AG09309 (cell line): Measurements from ENCODE around the gene CD93.

Source experiments
- DNase-seq: peaks from one replicate; pipeline ENCODE4 v3.0.0-alpha.2; 2010; ENCODE audit warnings: low read depth
- H3K4me3 ChIP-seq: 2 replicates; pipeline ENCODE4 v1.5.1; 2011; ENCODE audit warnings: mild to moderate bottlenecking, low read depth, low read length, moderate library complexity; ENCODE audit not compliant: control insufficient read depth
- CTCF ChIP-seq: IDR thresholded peaks from 2 replicates; pipeline ENCODE4 v1.5.1; 2011; ENCODE audit warnings: mild to moderate bottlenecking, low read depth, low read length, inconsistent platforms; ENCODE audit not compliant: insufficient read depth, control insufficient read depth; ENCODE audit errors: missing control alignments

The CD93 gene

GRCh38 chr20:23063581-23063980, 22.5 kb downstream of the CD93 start:
- H3K4me3 ChIP-seq = no peak overlapping the region
- DNase-seq = no peak

DNA sequence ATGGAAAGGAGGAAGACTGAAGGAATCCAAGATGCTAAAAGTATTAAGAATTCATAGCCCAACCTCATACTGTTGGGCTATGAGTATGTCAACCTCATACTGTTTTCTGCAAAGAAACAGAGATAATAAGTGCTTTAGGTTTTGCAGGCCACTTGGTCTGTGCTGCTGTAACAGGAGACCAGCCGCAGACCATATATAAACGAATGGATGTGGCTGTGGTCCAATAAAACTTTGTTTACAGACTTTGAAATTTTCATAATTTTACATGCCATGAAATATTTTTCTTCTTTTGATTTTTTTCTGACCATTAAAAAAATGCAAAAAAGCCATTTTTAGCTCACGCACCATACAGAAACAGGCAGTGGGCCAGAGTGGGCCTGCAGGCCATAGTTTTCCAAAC, 23.0 kb downstream of the CD93 start:
- no peak for DNase-seq
- TF ChIP-seq CTCF = no peak
- no peak overlapping the region for H3K4me3 ChIP-seq

More at GRCh38 chr20:23063581-23063980, 22.5 kb downstream of the CD93 start:
- TF ChIP-seq CTCF = no peak

GRCh38 chr20:23062632-23063031, 23.5 kb downstream of the CD93 start:
- DNase-seq = no peak
- H3K4me3 ChIP-seq = no peak overlapping the region

DNA sequence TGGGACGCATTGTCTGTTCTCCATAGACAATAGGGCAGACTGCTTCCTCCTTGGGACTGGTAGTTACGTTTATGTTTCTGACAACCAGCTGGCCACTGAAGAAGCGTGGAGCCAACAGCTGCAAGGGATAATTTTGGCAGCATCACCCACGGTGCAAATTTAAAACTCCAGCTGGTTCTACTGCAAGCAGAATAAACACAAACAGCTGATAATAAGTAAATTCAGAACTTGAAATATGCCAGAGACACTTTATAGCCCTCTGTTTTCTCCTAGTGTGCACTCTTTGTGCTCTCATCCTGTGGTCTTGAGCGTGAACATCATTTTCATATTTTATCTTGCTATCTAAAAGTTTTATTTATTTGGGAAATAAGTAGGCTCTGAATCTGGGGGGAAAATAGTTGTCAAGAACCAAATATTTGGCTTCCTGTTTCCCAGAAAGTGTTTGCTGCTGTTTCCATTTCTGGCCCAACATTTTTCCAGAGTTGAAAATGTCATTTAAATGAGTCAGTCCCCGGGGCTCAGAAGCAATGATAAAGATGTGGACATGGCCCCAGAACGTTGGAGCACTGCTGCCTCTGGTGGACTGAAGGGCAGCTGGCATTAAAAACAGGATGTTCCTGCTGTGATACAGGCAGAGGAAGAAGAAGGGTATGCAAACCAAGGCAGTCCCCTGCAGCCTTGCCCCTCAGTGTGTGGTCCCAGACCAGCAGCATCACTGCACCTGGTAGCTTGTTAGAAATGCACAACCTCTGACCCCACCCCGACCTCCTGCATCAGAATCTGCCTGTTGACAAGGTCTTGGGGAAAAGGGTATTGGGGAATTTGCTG, 24.2 kb downstream of the CD93 start:
- H3K4me3 ChIP-seq = no peak overlapping the region
- TF ChIP-seq CTCF = peak; percentile 68
- DNase-seq = peak; percentile 28

More at GRCh38 chr20:23062632-23063031, 23.5 kb downstream of the CD93 start:
- TF ChIP-seq CTCF = no peak

GRCh38 chr20:23061262-23061661, 24.9 kb downstream of the CD93 start:
- no peak for TF ChIP-seq CTCF
- no peak overlapping the region for H3K4me3 ChIP-seq
- DNase-seq = no peak

DNA sequence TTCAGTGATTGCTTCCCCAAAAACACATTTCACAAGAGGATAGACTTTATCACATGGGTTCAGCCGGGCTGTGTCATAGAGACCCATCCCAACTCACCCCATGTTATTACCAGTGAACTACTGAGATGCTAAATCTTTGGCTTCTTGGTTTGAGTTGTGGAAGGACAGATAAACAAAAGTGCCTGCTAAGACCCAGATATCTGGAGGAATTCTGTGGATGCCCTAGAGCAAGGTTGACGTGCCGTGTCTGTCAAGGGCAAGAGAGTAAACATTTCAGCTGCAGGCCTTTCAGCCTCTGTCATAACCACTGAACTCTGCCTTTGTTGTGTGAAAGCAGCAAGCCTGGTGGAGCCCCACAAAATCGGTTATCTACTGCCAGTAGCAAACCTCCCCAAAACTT, 25.5 kb downstream of the CD93 start:
- DNase-seq = no peak
- no peak for TF ChIP-seq CTCF
- no peak overlapping the region for H3K4me3 ChIP-seq
